Measurements from ENCODE around the gene TMX3.

DNA sequence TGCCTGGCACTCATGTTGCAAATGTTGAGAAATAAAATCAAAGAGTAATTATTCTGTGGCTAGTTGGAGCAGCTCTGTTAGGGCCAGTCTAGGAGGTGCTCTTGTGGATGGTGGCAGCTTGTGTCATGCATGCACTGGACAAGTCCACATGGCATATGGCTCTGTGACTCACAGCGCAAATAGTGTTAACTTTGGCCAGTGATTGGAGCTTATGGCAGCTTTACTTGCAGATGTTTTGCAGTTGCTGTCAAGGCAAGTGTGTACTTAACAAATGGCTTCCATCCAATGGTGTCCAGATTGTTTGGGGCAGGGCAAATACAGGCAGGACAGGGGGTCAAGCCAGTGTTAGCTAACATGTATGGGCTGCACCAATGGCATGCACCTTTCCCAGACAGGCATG lies 26.1 kb upstream of the TMX3 start:
- TF ChIP-seq SUZ12 (IDR thresholded peaks at IDR 0.05) (no peak), L3MBTL2 (conservative IDR thresholded peaks at IDR 0.05) (no peak), FOXA1 (IDR thresholded peaks at IDR 0.05) (no peak), FOXK2 (IDR thresholded peaks at IDR 0.05) (no peak), BHLHE40 (IDR thresholded peaks at IDR 0.05; ENCODE audit: borderline replicate concordance) (no peak), SP1 (IDR thresholded peaks at IDR 0.05) (no peak), ELF4 (IDR thresholded peaks at IDR 0.05) (no peak), TARDBP (IDR thresholded peaks at IDR 0.05) (no peak), ZNF384 (IDR thresholded peaks at IDR 0.05) (no peak)

Data from HEK293T (cell line).